HG03066 (cell line): ENCODE data around the gene CXCR4.
A peak's percentile ranks its signal among the peaks of the same experiment; 100 is the strongest.
"Not testable (repeated sequence)": the region's sequence is repeated elsewhere in the genome, so short reads cannot be mapped to it uniquely, and the experiment has no call there.

ENCODE experiments used
- ATAC-seq: cut with Tn5 transposase; IDR thresholded peaks from one replicate; pipeline ENCODE4 v1.9.1; 2021; ENCODE audit warnings: low read depth; ENCODE audit not compliant: unreplicated experiment

The CXCR4 gene

GRCh38 chr2:136115183-136115761, 2.7 kb downstream of the CXCR4 start:
- no peak for ATAC-seq

GRCh38 chr2:136114382-136114781, 3.6 kb downstream of the CXCR4 start:
- no peak for ATAC-seq

- no peak for ATAC-seq
Measured at GRCh38 chr2:136113209-136113971, 4.6 kb downstream of the CXCR4 start.

- ATAC-seq, result no peak
Measured at GRCh38 chr2:136112317-136113208, 5.4 kb downstream of the CXCR4 start.

GRCh38 chr2:136111711-136112110, 6.2 kb downstream of the CXCR4 start:
- no peak for ATAC-seq

- ATAC-seq, result no peak
Measured at GRCh38 chr2:136110526-136110925, 7.4 kb downstream of the CXCR4 start.

GRCh38 chr2:136108463-136108862, 9.5 kb downstream of the CXCR4 start:
- no peak for ATAC-seq

- ATAC-seq, result peak; percentile 68
Measured at GRCh38 chr2:136107051-136108033, 10.6 kb downstream of the CXCR4 start.

GRCh38 chr2:136106505-136106904, 11.4 kb downstream of the CXCR4 start:
- ATAC-seq, result no peak

GRCh38 chr2:136104977-136105376, 13.0 kb downstream of the CXCR4 start:
- ATAC-seq, result no peak

- ATAC-seq, result no peak
Measured at GRCh38 chr2:136101042-136101441, 16.9 kb downstream of the CXCR4 start.

GRCh38 chr2:136098441-136098840, 19.5 kb downstream of the CXCR4 start:
- ATAC-seq, result no peak

- ATAC-seq, result no peak
Measured at GRCh38 chr2:136093583-136093982, 24.4 kb downstream of the CXCR4 start.

GRCh38 chr2:136091899-136092298, 26.1 kb downstream of the CXCR4 start:
- no peak for ATAC-seq

- ATAC-seq, result not testable (repeated sequence)
Measured at GRCh38 chr2:136087901-136088460, 30.0 kb downstream of the CXCR4 start.

GRCh38 chr2:136086253-136087016, 31.5 kb downstream of the CXCR4 start:
- no peak for ATAC-seq

GRCh38 chr2:136085453-136086209, 32.3 kb downstream of the CXCR4 start:
- no peak for ATAC-seq

- no peak for ATAC-seq
Measured at GRCh38 chr2:136081582-136082210, 36.3 kb downstream of the CXCR4 start.
